Stimulated activated CD8-positive, alpha-beta memory T cell treated with anti-CD3 and anti-CD28 coated beads, Interleukin-12 subunit alpha, Interleukin-12 subunit beta, amount 100 ng/mL, for 24 hours (primary cell): ENCODE results near the gene SYT1.
"Not testable (repeated sequence)": the region's sequence is repeated elsewhere in the genome, so short reads cannot be mapped to it uniquely, and the experiment has no call there.

Source experiments
- DNase-seq: peaks from one replicate; pipeline ENCODE4 v3.0.0-alpha.2; 2020; ENCODE audit errors: extremely low read depth

SYT1 gene

GRCh38 chr12:78864403-78864869 lies at the start of gene SYT1:
SYT1 (plus strand) TSS chr12:78864774.
- DNase-seq = no peak

- no peak for DNase-seq
These were observed 46.1 kb upstream of the SYT1 start for GRCh38 chr12:78818487-78818886.

GRCh38 chr12:78820946-78821345 lies 43.6 kb upstream of the SYT1 start:
- no peak for DNase-seq

DNA sequence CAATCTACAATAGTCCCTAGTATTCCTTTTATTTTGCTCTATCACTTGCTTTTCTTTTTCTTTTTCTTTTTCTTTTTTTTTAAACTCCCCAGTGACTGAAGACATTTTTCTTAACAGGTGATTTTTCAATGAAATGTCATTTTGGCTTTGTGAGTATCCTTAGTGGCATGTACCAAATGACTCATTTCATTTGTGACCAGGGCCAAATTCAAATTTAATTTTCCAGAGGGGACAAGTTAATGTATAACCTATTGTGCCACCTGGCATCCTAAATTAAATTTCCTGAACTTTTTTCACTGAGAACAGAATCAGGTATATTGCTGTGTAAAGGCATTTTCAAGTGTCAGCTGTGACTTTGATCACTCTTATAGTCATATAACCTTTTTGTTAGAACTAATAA lies 39.7 kb upstream of the SYT1 start:
- no peak for DNase-seq

- DNase-seq = no peak
These were observed 34.9 kb upstream of the SYT1 start for GRCh38 chr12:78829690-78830089.

- no peak for DNase-seq
These were observed 29.1 kb upstream of the SYT1 start for GRCh38 chr12:78835493-78835892.

GRCh38 chr12:78840518-78841019 lies 24.0 kb upstream of the SYT1 start:
- not testable (repeated sequence) for DNase-seq

GRCh38 chr12:78853231-78853630 lies 11.3 kb upstream of the SYT1 start:
- no peak for DNase-seq

DNA sequence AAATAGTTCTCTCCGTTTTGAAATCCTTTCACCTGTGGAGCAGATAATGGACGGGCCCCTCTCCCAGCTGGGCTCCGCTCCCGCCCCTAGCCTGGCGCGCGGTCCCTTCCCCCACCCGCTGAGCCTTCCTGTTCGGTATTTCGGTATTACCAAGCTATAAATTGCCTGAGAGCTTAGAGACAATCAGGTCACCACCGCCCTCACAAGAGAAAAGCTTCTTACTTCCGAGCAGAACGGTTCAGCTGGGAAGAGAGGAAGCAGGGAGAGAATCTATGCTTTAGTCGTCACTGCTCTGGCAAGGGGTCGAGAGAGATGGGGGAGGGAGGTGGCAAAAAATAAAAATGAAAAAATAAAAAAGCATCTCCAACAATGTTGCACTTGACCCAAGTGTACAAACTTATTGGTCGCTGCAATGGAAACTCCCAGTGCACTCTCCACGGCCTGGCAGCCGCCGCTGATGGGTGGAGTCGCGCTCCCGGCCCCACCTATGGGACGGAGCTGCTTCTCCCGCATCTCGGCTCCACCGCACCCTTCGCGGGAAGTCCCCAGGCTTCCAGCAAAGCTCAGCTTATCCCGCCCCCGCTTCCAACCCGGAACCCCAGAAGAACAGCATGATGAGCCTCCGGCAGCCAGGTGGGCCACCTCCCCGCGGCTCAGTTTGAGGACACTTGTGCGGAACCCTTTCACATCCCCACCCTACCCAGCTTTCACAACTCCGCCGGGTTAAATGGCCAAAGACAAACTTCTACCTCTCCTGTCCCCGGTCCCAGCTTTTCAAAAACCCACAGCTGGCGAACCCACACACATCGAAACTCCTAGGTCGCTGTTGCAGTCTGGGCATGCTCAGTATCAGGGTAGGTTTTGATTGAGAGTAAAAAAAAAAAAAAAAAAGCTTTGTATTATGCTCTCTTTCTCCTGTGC lies 832 bp upstream of the SYT1 start:
- DNase-seq = no peak

DNA sequence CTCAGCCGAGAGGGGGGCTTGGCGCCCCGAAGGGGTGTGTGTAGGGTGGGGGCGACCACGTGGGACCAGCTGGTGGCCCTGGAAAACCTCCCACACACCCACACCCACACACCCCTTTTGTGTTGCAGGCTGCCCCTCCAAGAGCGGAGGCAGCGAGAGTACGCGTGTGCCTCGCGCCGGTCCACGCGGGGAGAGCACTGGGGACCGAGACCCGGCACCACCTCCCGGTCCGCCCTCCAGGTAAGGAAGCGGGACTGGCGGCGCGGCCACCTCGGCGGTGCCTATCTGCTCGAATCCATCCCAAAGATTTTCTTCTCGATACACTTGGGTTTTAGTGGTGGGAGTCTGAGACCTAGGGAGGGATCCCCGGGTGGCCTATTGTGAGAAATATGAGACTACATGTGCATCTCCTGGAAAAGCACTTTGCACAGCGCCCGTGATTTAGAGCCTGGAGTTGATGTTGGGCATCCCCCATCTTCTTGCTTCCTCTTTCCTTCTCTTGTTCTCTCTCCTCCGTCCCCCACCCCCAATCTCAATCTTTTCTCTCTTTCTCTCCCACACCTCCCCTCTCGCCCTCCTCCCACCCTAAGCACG lies 393 bp downstream of the SYT1 start:
- no peak for DNase-seq

DNA sequence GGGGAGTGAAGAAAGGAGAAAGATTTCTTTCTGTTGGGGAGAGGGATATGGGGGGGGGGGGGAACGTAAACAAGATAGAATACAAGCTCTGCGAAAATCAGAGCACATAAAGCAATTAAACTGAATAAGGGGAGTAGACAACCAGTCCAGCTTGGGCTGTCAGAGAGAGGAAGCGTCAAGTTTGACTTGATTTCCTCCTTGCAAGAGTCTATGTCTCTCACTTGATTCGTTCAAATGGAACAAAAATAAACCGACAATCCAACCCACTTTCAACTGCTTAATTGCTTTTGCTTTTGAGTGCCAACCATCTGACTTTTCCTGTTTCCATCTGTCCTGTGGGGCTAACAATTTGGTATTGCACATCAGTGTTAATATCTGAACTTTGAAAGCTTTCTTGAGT lies 942 bp downstream of the SYT1 start:
- DNase-seq = no peak

DNA sequence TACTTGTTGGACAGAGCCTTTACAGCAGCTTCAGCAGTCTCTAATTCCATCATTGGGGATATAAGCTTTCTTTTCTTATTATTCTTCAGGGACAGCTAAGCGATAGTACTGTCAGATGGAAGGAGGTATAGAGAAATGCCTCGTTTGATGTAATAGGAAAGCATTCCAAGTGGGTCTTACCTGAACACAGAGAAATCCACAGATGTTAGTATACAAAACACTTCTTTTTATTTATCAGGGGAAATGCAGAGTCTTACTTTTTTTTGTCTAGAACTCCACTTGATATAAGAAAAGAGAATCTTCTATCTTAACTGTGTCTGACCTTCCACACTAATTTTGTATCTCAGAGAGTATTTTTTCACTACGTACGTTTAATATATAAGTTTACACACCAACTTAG lies 1.9 kb downstream of the SYT1 start:
- DNase-seq = no peak

DNA sequence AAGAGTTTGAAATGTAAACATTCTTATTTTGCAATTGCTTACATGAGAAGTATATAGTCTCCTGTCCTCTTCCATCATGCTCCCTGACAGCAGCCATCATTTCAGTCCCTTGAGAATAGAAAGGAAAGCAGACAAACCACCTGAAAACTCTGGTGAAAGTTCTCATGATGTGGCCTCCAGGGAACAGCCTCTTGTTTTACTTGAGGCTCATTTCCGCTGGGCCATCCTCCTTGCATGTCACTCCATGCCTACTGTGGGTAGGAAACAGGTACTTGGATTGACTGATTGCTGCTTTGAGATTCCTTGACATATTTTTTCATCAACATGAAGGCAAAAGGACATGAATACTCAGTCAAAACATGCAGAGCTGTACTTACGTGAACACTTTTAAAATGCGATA lies 6.0 kb downstream of the SYT1 start:
- no peak for DNase-seq

GRCh38 chr12:78871566-78871965 lies 7.0 kb downstream of the SYT1 start:
- DNase-seq = no peak

- DNase-seq = no peak
These were observed 13.9 kb downstream of the SYT1 start for GRCh38 chr12:78878459-78878858.

- DNase-seq = no peak
These were observed 14.3 kb downstream of the SYT1 start for GRCh38 chr12:78878866-78879265.

- no peak for DNase-seq
These were observed 15.5 kb downstream of the SYT1 start for GRCh38 chr12:78880078-78880477.

DNA sequence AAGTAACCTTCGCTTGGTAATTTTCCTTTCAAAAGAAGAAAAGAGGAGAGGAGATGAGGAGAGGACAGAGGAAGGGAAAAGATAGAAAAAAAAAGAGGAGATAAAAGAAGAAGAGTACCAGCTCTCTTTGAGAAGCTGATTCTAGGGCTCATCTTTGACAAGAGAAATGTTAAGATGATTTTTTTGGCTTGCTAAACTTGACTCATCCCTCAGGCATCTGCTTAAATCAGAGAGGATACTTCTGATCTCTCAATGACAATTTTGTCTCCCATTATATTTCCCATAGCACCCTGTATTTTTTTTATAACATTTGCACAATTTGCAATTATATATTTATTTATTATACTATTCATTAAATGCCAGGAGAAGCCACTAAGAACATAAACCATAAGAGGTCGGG lies 17.1 kb downstream of the SYT1 start:
- DNase-seq = no peak

DNA sequence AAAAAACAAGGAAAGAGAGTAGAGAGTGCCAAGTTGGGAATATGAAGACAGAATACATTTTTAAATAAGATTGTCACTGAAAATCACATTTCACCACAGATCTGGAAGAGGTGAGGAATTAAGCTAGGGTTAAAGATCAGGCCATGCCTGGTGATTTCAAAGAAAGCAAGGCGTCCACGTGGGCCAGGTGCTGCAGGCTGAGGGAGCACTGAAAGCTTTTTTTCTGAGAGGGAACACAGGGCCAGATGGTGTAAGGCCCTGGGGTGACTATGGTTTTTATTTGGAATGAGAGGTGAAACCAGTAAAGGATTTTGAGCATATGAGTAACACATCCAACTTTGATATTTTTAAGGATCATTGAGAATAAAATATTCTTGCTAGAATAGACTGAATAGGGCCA lies 20.9 kb downstream of the SYT1 start:
- DNase-seq = no peak

DNA sequence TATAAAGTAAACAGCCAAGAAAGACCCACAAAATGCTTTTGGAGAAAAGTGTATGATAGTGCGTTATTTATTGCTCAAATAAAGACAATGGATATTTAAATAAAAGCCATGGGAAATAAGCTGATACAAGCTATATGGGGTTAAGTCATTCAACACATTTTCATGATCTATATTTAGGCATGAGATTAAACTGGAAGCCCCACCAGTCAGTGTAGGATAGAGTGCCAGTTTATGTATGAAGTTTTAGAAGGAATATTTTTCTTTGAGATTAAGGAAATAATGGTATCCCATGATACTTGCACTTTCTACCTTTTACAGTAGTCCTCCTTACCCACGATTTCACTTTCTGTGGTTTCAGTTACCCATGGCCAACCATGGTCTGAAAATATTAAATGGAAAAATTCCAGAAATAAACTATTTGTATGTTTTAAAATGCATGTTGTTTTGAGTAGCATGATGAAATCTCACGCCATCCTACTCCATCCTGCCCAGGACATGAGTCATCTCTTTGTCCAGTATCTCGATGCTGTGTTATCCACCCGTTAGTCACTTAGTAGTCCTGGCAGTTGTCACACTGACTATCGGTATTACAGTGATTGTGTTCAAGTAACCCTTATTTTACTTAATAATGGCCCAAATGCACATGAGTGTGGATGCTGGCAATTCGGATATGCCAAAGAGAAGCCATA lies 22.3 kb downstream of the SYT1 start:
- DNase-seq = no peak

GRCh38 chr12:78887444-78887843 lies 22.9 kb downstream of the SYT1 start:
- DNase-seq = no peak

DNA sequence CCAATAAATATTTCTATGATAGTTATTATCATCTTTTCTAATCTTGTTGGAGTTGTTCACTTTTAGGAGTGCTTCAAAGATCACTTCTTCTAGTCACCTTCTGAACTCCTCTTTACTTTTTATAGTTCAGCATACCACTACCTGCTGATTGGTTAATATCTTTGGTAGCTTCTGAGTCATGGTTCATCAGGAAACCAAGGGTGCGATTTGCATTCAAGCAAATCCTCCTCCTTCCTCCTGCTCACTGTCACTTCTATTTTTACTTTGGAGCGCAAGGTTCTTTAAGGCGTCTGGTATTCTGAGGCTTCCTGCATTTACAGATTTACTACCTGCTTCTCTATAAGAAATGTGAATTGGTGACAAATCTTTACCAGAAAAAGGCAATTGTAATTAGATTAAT lies 24.0 kb downstream of the SYT1 start:
- no peak for DNase-seq
